Measurements from ENCODE around the gene TNFRSF13B. TPM values are rescaled to one million over a fixed set of nuclear protein-coding genes. Genes with fewer than 3 reads are reported as not detected.
A peak's percentile ranks its signal among the peaks of the same experiment; 100 is the strongest.
"Not testable (repeated sequence)": the region's sequence is repeated elsewhere in the genome, so short reads cannot be mapped to it uniquely, and the experiment has no call there.

Gene TNFRSF13B
- total and polyA plus RNA-seq, 12 donors = 0.18 to 0.48 TPM; not detected in 10

DNA sequence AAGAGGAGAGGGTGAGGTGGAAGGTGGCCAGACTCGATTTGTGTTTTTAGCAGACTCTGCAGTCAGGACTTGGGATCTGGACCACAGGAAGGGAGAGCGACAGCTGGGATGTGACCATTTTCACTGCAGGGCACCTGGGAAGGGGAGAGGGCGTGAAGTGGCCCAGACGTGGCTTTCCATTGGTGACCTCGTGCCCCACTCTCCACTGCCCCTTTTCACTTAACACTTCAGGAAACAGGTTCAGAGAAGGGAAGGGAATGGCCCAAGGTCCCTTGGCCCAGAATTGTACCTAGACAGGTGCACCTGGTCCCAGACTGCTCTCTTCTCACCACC is 47.5 kb upstream of the TNFRSF13B start:
- H3K9me3 ChIP-seq (replicated peaks in 1 of 3) = no peaks in the 10 kb centered on the region
- intact Hi-C loops (cut with DNase I) = no loop called here
- no peaks in the 10 kb centered on the region for H3K36me3 ChIP-seq (replicated peaks in 1 of 2)
- WGBS, 4 donors = 83 to 97% (median 91%) methylated on average over 2 to 5 of the region's 5 CpGs
- no peak overlapping the region for H3K4me3 ChIP-seq
- TF ChIP-seq POLR2A (IDR thresholded peaks at IDR 0.05) = no peak
- TF ChIP-seq, protein P1, sequence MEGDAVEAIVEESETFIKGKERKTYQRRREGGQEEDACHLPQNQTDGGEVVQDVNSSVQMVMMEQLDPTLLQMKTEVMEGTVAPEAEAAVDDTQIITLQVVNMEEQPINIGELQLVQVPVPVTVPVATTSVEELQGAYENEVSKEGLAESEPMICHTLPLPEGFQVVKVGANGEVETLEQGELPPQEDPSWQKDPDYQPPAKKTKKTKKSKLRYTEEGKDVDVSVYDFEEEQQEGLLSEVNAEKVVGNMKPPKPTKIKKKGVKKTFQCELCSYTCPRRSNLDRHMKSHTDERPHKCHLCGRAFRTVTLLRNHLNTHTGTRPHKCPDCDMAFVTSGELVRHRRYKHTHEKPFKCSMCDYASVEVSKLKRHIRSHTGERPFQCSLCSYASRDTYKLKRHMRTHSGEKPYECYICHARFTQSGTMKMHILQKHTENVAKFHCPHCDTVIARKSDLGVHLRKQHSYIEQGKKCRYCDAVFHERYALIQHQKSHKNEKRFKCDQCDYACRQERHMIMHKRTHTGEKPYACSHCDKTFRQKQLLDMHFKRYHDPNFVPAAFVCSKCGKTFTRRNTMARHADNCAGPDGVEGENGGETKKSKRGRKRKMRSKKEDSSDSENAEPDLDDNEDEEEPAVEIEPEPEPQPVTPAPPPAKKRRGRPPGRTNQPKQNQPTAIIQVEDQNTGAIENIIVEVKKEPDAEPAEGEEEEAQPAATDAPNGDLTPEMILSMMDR (IDR thresholded peaks at IDR 0.05) = no peak
- no peaks in the 10 kb centered on the region for H3K4me1 ChIP-seq (replicated peaks in 1 of 2)
- H3K27ac ChIP-seq = no peak overlapping the region
- DNase-seq = no peak
- no peaks in the 10 kb centered on the region for H3K27me3 ChIP-seq

DNA sequence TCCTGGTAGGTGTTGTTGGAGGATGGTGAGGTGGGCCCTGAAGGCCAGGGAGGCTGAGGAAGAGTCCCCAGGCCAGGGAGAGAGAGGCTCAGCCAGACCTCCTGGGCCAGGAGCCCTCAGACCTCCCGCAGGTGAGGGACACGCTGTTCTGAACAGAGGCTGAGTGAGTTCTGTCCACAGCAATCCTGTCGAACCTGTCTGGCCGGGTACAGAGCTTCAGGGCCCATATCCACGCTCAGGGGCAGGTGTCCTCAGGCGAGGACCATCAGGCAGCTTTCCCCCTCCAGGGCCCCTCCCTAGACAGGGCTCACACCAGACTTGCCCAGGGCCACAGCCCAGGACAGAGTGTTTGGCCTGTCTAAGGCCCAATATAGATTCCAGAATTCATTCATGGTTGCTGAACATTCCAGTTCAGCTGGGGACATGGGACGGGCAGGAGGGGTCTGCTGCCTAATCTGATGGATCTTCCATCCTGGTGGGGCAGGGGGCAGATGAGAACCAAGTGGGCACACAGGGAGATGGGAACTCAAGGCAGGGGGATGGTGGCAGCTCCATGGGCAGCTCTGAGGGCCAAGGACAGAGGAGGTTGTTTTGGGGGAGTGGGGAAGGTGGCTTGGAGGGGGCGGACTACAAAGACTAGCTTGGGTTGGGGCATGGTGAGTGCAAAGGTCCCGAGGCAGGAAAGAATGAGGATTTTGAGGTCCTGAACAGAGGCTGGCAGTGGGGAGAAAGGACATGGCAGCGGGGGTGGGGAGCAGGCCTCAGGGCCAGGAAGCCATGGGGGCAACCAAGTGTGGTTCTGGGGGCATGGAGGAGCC is 46.9 kb upstream of the TNFRSF13B start:
- Histone ChIP-seq H3K27ac (no peak overlapping the region), H3K9me3 (replicated peaks in 1 of 3) (no peaks in the 10 kb centered on the region), H3K27me3 (no peaks in the 10 kb centered on the region), H3K4me1 (replicated peaks in 1 of 2) (no peaks in the 10 kb centered on the region), H3K36me3 (replicated peaks in 1 of 2) (no peaks in the 10 kb centered on the region), H3K4me3 (no peak overlapping the region)
- intact Hi-C loops (cut with DNase I) = no loop called here
- TF ChIP-seq POLR2A (IDR thresholded peaks at IDR 0.05) = no peak
- TF ChIP-seq, protein P1 (IDR thresholded peaks at IDR 0.05) = no peak
- peak in 1 of 7 donors; percentile 2 for DNase-seq
- WGBS, 4 donors = 80 to 98% (median 93%) methylated on average over 8 to 10 of the region's 10 CpGs

DNA sequence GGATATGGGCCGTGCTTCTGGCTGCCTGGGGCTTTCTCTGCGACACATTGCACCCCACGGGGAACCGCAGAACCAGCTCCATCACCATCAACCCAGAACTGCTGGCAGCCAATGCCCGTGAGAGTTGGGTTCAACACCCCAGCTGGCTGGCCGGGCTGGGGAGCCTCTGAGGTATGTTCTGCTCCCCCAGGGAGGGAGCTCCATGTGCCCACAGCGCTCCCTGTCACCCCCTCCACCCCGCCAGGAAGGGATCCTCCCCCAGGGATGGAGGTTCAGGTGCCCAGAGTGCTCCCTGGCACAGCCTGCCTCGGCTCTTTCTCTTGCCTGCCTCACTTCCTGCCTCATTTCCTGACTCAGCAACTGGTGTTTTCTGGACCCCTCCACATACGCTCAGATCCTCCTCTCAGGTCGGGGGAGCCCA is 46.1 kb upstream of the TNFRSF13B start:
- 77 to 86% (median 84%) methylated on average over 9 to 11 of the region's 11 CpGs for WGBS, 4 donors
- H3K27me3 ChIP-seq = no peaks in the 10 kb centered on the region
- H3K27ac ChIP-seq = no peak overlapping the region
- no peak overlapping the region for H3K4me3 ChIP-seq
- peak in 1 of 7 donors; percentile 6 for DNase-seq
- no peaks in the 10 kb centered on the region for H3K36me3 ChIP-seq (replicated peaks in 1 of 2)
- H3K4me1 ChIP-seq (replicated peaks in 1 of 2) = no peaks in the 10 kb centered on the region
- H3K9me3 ChIP-seq (replicated peaks in 1 of 3) = no peaks in the 10 kb centered on the region
- intact Hi-C loops (cut with DNase I) = no loop called here
- TF ChIP-seq, protein P1 (IDR thresholded peaks at IDR 0.05) = no peak
- no peak for TF ChIP-seq POLR2A (IDR thresholded peaks at IDR 0.05)

DNA sequence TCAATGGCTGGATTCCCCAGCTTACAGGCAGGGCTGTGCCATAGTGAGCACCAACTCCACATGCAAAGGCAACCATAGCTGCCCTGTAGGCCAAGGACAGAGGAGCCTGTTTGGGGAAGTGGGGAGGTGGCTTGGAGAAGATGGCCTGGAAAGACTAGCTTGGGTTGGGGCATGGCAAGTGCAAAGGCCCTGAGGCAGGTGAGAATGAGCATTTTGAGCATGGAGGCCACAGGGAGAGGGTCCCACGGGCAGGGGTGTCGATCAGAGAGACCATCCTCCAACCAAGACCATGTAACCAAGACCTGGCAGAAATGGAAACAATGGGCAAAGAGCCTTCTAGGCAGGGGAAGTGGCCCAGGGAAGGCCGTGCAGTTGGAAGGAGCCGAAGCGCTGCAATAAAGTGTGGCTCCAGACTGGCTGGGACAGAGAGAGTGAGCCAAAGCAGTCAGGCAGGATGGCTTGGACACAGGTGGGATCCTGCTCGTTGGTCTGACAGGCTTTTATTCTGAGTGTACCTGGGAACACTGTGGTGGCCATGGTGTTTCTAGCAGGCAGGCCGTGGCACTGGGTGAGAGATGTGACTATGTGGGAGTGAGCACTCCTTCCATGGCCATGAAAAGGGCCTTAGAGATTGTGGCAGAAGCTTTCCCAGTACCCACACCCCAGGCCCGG is 45.6 kb upstream of the TNFRSF13B start:
- no peaks in the 10 kb centered on the region for H3K36me3 ChIP-seq (replicated peaks in 1 of 2)
- H3K4me1 ChIP-seq (replicated peaks in 1 of 2) = no peaks in the 10 kb centered on the region
- H3K27me3 ChIP-seq = no peaks in the 10 kb centered on the region
- no peak overlapping the region for H3K4me3 ChIP-seq
- WGBS, 4 donors = 93 to 96% (median 95%) methylated on average over 6 to 8 of the region's 8 CpGs
- intact Hi-C loops (cut with DNase I) = no loop called here
- DNase-seq = no peak
- no peak for TF ChIP-seq POLR2A (IDR thresholded peaks at IDR 0.05)
- TF ChIP-seq, protein P1 (IDR thresholded peaks at IDR 0.05) = no peak
- no peaks in the 10 kb centered on the region for H3K9me3 ChIP-seq (replicated peaks in 1 of 3)
- H3K27ac ChIP-seq = no peak overlapping the region

DNA sequence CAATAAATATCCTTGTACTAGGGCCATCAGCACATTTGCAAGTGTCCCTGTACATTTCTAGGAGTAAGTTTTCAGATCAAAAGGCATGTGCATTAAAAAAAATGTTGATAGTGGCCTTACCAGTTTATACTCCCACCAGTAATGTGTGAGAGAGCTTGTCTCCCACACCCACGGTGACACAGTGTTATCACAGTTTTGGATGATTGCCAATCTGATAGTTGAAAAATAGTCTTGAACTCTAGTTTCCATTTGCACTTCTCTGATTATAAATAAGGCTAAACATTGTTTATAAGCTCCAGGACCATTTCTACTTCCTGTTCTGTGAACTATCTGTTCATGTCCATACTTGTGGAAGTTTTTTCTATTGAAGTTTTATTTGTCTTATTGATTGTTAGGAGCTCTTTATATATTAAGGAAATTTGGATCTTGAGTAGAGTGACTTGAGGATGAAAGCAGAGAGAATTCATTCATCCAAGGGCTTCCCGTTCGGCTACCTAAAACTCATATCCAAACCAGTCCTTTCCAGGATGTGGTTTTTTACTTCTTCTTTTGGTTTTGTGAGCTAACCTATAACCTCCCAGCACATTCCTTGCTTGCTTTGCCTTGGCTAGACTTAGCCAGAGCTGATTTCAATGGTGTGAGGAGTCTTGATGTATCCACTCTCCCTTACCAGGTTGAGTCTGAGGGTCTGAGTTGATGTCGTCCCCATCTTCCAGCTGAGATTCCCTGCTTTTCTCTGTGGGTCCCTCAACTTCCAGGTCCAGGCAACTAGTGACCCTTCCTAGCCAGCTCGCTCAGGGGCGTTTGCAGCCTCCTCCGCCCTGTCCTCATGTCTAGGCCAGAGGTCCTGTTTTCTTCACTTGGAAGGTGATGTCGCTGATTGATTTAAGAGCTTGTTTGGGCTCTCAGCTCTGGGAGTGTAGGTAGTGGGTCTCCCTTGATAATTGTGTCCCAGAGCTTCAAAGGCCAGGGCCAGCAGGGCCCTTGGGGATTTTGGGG is 44.6 kb upstream of the TNFRSF13B start:
- H3K27ac ChIP-seq; H3K36me3 ChIP-seq (replicated peaks in 1 of 2); H3K27me3 ChIP-seq; H3K9me3 ChIP-seq (replicated peaks in 1 of 3); intact Hi-C loops (cut with DNase I); H3K4me1 ChIP-seq (replicated peaks in 1 of 2); H3K4me3 ChIP-seq: not testable (repeated sequence)
- 71 to 80% (median 75%) methylated on average over 8 of the region's 8 CpGs for WGBS, 4 donors
- peak in 1 of 7 donors; percentile 5 for DNase-seq
